ENCODE results near the gene ZNF865. TPM values are rescaled to one million over a fixed set of nuclear protein-coding genes. Genes with fewer than 3 reads are reported as not detected.

Gene ZNF865
- total RNA-seq, 2 experiments from 2014 or later, result 3.0 to 11.3 TPM

DNA sequence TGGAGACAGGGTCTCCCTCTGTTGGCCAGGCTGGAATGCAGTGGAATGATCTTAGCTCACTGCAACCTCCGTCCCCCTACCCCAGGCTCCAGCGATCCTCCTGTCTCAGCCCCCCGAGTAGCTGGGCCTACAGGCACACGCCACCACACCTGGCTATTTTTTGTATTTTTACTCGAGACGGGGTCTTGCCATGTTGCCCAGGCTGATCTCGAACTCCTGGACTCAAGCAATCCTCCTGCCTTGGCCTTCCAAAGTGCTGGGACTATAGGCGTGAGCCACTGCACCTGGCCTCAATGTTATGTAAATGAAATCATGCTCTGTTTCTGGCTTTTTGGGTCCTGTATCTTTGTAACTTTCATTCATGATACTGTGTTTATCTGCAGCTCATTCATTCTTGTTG, 16.7 kb upstream of the ZNF865 start:
- no peaks in the 10 kb centered on the region for H3K79me2 ChIP-seq (ENCODE audit: insufficient read depth, low read depth, low read length)
- no peak for DNase-seq (ENCODE audit: low spot score)
- H3K9me3 ChIP-seq (ENCODE audit: low read length), result no peaks in the 10 kb centered on the region
- BruUV-seq (replicated peaks), result no TSS peak
- ChIA-PET POLR2A (no interaction called here), CTCF (ENCODE audit: unreplicated experiment) (no interaction called here)
- H3K27ac ChIP-seq (ENCODE audit: low read depth, low read length, poor library complexity, severe bottlenecking), result no peak overlapping the region
- no peaks in the 10 kb centered on the region for H4K20me1 ChIP-seq (ENCODE audit: insufficient read depth, low read length)
- H3K4me1 ChIP-seq (ENCODE audit: insufficient read depth, low read length, poor library complexity, severe bottlenecking), result peaks cover 20% of the 10 kb centered on the region
- no peak overlapping the region for H3K4me3 ChIP-seq (ENCODE audit: low read depth, low read length, poor library complexity, severe bottlenecking)
- TF ChIP-seq, protein P1, sequence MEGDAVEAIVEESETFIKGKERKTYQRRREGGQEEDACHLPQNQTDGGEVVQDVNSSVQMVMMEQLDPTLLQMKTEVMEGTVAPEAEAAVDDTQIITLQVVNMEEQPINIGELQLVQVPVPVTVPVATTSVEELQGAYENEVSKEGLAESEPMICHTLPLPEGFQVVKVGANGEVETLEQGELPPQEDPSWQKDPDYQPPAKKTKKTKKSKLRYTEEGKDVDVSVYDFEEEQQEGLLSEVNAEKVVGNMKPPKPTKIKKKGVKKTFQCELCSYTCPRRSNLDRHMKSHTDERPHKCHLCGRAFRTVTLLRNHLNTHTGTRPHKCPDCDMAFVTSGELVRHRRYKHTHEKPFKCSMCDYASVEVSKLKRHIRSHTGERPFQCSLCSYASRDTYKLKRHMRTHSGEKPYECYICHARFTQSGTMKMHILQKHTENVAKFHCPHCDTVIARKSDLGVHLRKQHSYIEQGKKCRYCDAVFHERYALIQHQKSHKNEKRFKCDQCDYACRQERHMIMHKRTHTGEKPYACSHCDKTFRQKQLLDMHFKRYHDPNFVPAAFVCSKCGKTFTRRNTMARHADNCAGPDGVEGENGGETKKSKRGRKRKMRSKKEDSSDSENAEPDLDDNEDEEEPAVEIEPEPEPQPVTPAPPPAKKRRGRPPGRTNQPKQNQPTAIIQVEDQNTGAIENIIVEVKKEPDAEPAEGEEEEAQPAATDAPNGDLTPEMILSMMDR (conservative IDR thresholded peaks at IDR 0.05; ENCODE audit: low read length), result no peak
- TF ChIP-seq EZH2phosphoT487 (IDR thresholded peaks at IDR 0.05; ENCODE audit: borderline replicate concordance, low read depth, low read length), result no peak
- H3K4me2 ChIP-seq (ENCODE audit: low read length), result no peak overlapping the region
- intact Hi-C loops (cut with micrococcal nuclease; ENCODE audit: unreplicated experiment), result no loop called here
- peaks cover 10% of the 10 kb centered on the region; the same call in 1 of the 2 replicates for H3K36me3 ChIP-seq (ENCODE audit: insufficient read depth, low read length)
- no peaks in the 10 kb centered on the region for H3K9me2 ChIP-seq (ENCODE audit: insufficient read depth, low read length)
- no peak overlapping the region for H2AFZ ChIP-seq (ENCODE audit: low read length)

DNA sequence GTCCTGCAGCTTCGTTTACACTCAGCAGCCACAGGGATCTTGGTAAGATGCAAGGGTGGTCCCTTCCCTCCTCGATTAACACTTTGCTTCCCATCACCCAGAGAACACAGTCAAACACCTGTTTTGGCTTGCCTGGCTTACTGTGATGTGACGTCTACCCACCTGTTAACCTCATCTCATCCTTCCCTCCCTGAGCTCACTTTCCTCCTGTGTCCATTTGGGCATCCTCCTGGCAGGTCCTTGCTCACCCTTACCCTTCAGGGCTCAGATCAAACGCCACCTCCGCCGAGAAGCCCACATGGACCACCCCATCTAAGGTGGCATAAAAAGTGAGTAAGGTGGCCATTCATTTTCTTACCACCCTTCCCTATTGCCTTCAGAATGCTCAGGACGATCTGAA, 15.3 kb upstream of the ZNF865 start:
- Histone ChIP-seq H3K9me3 (ENCODE audit: low read length) (no peaks in the 10 kb centered on the region), H3K79me2 (ENCODE audit: insufficient read depth, low read depth, low read length) (no peaks in the 10 kb centered on the region), H4K20me1 (ENCODE audit: insufficient read depth, low read length) (no peaks in the 10 kb centered on the region), H3K4me3 (ENCODE audit: low read depth, low read length, poor library complexity, severe bottlenecking) (no peak overlapping the region), H3K27ac (ENCODE audit: low read depth, low read length, poor library complexity, severe bottlenecking) (no peak overlapping the region), H3K4me2 (ENCODE audit: low read length) (no peak overlapping the region), H3K9me2 (ENCODE audit: insufficient read depth, low read length) (no peaks in the 10 kb centered on the region), H2AFZ (ENCODE audit: low read length) (no peak overlapping the region), H3K36me3 (ENCODE audit: insufficient read depth, low read length) (peaks cover 18% of the 10 kb centered on the region), H3K4me1 (ENCODE audit: insufficient read depth, low read length, poor library complexity, severe bottlenecking) (peaks cover 20% of the 10 kb centered on the region)
- no TSS peak for BruUV-seq (replicated peaks)
- ChIA-PET POLR2A (interaction anchor here (0.7 kb wide), 1 partner anchor 271 kb away, joined by 3 read pairs; no protein-coding TSS in a partner anchor), CTCF (ENCODE audit: unreplicated experiment) (no interaction called here)
- no peak for DNase-seq (ENCODE audit: low spot score)
- no peak for TF ChIP-seq EZH2phosphoT487 (IDR thresholded peaks at IDR 0.05; ENCODE audit: borderline replicate concordance, low read depth, low read length)
- TF ChIP-seq, protein P1 (conservative IDR thresholded peaks at IDR 0.05; ENCODE audit: low read length), result no peak
- intact Hi-C loops (cut with micrococcal nuclease; ENCODE audit: unreplicated experiment), result no loop called here

DNA sequence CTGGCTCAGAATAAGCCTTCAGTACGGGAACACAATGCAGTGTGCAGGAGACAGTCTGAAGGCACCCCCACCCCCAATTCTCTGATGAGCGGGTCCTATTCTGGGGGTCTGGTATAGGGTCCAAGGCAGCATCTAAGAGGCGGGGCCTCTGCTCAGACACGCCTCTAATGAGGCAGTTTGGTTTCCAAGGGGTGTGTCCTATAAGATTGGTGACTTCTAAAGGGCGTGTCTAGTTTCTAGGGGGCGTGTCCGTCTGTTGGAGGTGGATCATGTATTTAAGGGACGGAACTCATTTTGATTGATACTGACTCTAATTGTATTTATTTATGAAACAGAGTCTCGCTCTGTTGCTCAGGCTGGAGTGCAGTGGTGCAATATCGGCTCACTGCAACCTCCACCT, 14.8 kb upstream of the ZNF865 start:
- Histone ChIP-seq H3K9me3 (ENCODE audit: low read length) (no peaks in the 10 kb centered on the region), H2AFZ (ENCODE audit: low read length) (no peak overlapping the region), H3K4me3 (ENCODE audit: low read depth, low read length, poor library complexity, severe bottlenecking) (no peak overlapping the region), H4K20me1 (ENCODE audit: insufficient read depth, low read length) (no peaks in the 10 kb centered on the region), H3K36me3 (ENCODE audit: insufficient read depth, low read length) (peaks cover 23% of the 10 kb centered on the region), H3K27ac (ENCODE audit: low read depth, low read length, poor library complexity, severe bottlenecking) (no peak overlapping the region), H3K79me2 (ENCODE audit: insufficient read depth, low read depth, low read length) (no peaks in the 10 kb centered on the region), H3K4me1 (ENCODE audit: insufficient read depth, low read length, poor library complexity, severe bottlenecking) (peaks cover 17% of the 10 kb centered on the region), H3K9me2 (ENCODE audit: insufficient read depth, low read length) (no peaks in the 10 kb centered on the region), H3K4me2 (ENCODE audit: low read length) (no peak overlapping the region)
- ChIA-PET CTCF (ENCODE audit: unreplicated experiment) (no interaction called here), POLR2A (no interaction called here)
- BruUV-seq (replicated peaks), result no TSS peak
- DNase-seq (ENCODE audit: low spot score), result peak; percentile 44
- TF ChIP-seq, protein P1 (conservative IDR thresholded peaks at IDR 0.05; ENCODE audit: low read length), result no peak
- no peak for TF ChIP-seq EZH2phosphoT487 (IDR thresholded peaks at IDR 0.05; ENCODE audit: borderline replicate concordance, low read depth, low read length)
- intact Hi-C loops (cut with micrococcal nuclease; ENCODE audit: unreplicated experiment), result no loop called here

Measured in OCI-LY7 (cell line).